Transverse colon (tissue), 4 donors: ENCODE measurements around the gene C5AR2. TPM values are rescaled to one million over a fixed set of nuclear protein-coding genes. Genes with fewer than 3 reads are reported as not detected.

Experiments used
- DNase-seq: peaks from one replicate; pipeline ENCODE4 v3.0.0-alpha.2; 2019
- H3K27ac ChIP-seq, 4 donors: fragments of 200-600 bp; sonication (generic); 2 replicates each; pipeline ENCODE4 v1.5.1; 2016 to 2018; ENCODE audit warnings: inconsistent platforms in 4 of 4
- H3K27me3 ChIP-seq: fragments of 200-600 bp; sonication (generic); 2 replicates; pipeline ENCODE4 v1.5.1; 2017; ENCODE audit warnings: inconsistent platforms
- H3K36me3 ChIP-seq, 4 donors: fragments of 200-600 bp; sonication (generic); 2 replicates each; pipeline ENCODE4 v1.5.1; 2017 to 2019; ENCODE audit warnings: inconsistent platforms in 4 of 4
- H3K4me1 ChIP-seq, 4 donors: fragments of 200-600 bp; sonication (generic); 2 replicates each; pipeline ENCODE4 v1.5.1; 2017 to 2020; ENCODE audit warnings: inconsistent platforms in 4 of 4
- H3K4me3 ChIP-seq, 4 donors: fragments of 200-600 bp; sonication (generic); 1 replicate in 1 of 4; 2 replicates in 3 of 4; pipeline versions ENCODE4 v1.5.1 to v1.6.1; 2017 to 2019; ENCODE audit warnings: inconsistent platforms in 4 of 4
- H3K9me3 ChIP-seq, 2 donors: fragments of 200-600 bp; sonication (generic); 2 replicates each; pipeline ENCODE4 v1.5.1; 2017 to 2019; ENCODE audit warnings: inconsistent platforms in 2 of 2
- EP300 ChIP-seq: sonication (generic); formaldehyde crosslinking; IDR thresholded peaks from one replicate; pipeline ENCODE4 v1.6.1; 2017; ENCODE audit warnings: antibody characterized with exemption, low read depth
- POLR2A ChIP-seq: fragments of 450-650 bp; IDR thresholded peaks from one replicate; pipeline ENCODE4 v1.6.1; 2016; ENCODE audit warnings: antibody characterized with exemption, mild to moderate bottlenecking, moderate library complexity
- POLR2AphosphoS5 ChIP-seq, 3 donors: sonication (generic); formaldehyde crosslinking; IDR thresholded peaks; one replicate each; pipeline ENCODE4 v1.6.1; 2016; ENCODE audit warnings: antibody characterized with exemption in 3 of 3
- WGBS, 2 donors: methylation state at CpG; one replicate each; pipeline ENCODE4 v1.1.5; 2018; ENCODE audit warnings: low coverage in 1 of 2; 5-methylcytosine and 5-hydroxymethylcytosine counted together
- in situ Hi-C, 4 donors: fragments of 200-750 bp; cut with MboI; loops; one replicate each; pipeline versions ENCODE4 v1.15.0 to v1.15.1; 2017; ENCODE audit warnings: low sequenced_read_pairs in 3 of 4, low pct_ligation_motif_present in 1 of 4, low pct_unique_long_range_greater_than_20kb in 1 of 4
- intact Hi-C: fragments of 100-400 bp; cut with DNase I; formaldehyde crosslinking; loops from one replicate; pipeline ENCODE4 v1.15.1; 2023; ENCODE audit warnings: low total_unique reads
- total RNA-seq, 4 donors: library from RNA; depleted of rRNA; stranded (reverse); fragments of >200 nt; gene quantifications; one replicate each; pipeline ENCODE4 v1.1.0, GENCODE V29; 2016
- TF ChIP-seq, protein P1 (sequence below), 5 experiments: fragments of 200-600 bp in 3 of 5; fragments of 450-650 bp in 2 of 5; sonication (generic) in 3 of 5; IDR thresholded peaks; 1 replicate in 2 of 5; 2 replicates in 3 of 5; pipeline ENCODE4 v1.5.1; 2016 to 2017; ENCODE audit warnings: antibody characterized with exemption in 5 of 5, inconsistent platforms in 3 of 5, mild to moderate bottlenecking in 2 of 5, moderate library complexity in 1 of 5

The C5AR2 gene
- total RNA-seq, 4 donors from 2014 or later: 0.64 to 4.9 (median 2.0) TPM; not detected in 1

DNA sequence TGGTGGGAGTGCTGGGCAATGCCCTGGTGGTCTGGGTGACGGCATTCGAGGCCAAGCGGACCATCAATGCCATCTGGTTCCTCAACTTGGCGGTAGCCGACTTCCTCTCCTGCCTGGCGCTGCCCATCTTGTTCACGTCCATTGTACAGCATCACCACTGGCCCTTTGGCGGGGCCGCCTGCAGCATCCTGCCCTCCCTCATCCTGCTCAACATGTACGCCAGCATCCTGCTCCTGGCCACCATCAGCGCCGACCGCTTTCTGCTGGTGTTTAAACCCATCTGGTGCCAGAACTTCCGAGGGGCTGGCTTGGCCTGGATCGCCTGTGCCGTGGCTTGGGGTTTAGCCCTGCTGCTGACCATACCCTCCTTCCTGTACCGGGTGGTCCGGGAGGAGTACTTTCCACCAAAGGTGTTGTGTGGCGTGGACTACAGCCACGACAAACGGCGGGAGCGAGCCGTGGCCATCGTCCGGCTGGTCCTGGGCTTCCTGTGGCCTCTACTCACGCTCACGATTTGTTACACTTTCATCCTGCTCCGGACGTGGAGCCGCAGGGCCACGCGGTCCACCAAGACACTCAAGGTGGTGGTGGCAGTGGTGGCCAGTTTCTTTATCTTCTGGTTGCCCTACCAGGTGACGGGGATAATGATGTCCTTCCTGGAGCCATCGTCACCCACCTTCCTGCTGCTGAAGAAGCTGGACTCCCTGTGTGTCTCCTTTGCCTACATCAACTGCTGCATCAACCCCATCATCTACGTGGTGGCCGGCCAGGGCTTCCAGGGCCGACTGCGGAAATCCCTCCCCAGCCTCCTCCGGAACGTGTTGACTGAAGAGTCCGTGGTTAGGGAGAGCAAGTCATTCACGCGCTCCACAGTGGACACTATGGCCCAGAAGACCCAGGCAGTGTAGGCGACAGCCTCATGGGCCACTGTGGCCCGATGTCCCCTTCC lies 11.8 kb upstream of the C5AR2 start:
- intact Hi-C loops: loop anchor here (10.0 kb wide), 1 partner anchor 65 kb away; no protein-coding TSS in a partner anchor
- no peaks in the 10 kb centered on the region for H3K4me1 ChIP-seq
- TF ChIP-seq POLR2A (no peak), EP300 (no peak), POLR2AphosphoS5 (IDR thresholded peaks at IDR 0.05) (no peak)
- TF ChIP-seq, protein P1, sequence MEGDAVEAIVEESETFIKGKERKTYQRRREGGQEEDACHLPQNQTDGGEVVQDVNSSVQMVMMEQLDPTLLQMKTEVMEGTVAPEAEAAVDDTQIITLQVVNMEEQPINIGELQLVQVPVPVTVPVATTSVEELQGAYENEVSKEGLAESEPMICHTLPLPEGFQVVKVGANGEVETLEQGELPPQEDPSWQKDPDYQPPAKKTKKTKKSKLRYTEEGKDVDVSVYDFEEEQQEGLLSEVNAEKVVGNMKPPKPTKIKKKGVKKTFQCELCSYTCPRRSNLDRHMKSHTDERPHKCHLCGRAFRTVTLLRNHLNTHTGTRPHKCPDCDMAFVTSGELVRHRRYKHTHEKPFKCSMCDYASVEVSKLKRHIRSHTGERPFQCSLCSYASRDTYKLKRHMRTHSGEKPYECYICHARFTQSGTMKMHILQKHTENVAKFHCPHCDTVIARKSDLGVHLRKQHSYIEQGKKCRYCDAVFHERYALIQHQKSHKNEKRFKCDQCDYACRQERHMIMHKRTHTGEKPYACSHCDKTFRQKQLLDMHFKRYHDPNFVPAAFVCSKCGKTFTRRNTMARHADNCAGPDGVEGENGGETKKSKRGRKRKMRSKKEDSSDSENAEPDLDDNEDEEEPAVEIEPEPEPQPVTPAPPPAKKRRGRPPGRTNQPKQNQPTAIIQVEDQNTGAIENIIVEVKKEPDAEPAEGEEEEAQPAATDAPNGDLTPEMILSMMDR (IDR thresholded peaks at IDR 0.05): no peak
- H3K27me3 ChIP-seq: peaks cover 4% of the 10 kb centered on the region
- no peak overlapping the region for H3K4me3 ChIP-seq
- DNase-seq: no peak
- no peaks in the 10 kb centered on the region for H3K36me3 ChIP-seq
- in situ Hi-C loops: loop anchor here in 1 of 4 donors (25.0 kb wide), 1 partner anchor 392 kb away; the partner anchor contains the start of gene EHD2
- no peaks in the 10 kb centered on the region for H3K9me3 ChIP-seq
- H3K27ac ChIP-seq: no peak overlapping the region
- 93 to 95% methylated on average over 17 to 46 of the region's 46 CpGs for WGBS, 2 donors

DNA sequence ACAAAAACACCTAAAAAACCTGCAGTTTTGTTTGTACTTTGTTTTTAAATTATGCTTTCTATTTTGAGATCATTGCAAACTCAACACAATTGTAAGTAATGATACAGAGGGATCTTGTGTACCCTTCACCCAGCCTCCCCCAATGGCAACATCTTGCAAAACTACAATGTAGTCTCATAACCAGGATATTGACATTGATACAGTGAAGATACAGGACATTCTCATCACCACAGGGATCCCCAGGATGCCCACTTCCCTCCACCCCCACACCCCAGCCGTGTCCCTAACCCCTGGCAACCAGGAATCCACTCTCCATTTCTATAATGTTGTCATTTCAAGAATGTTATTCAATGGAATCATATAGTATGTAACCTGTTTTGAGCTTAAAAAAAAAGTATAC lies 10.3 kb upstream of the C5AR2 start:
- Histone ChIP-seq H3K27me3 (peaks cover 4% of the 10 kb centered on the region), H3K27ac (no peak overlapping the region), H3K4me3 (no peak overlapping the region), H3K9me3 (no peaks in the 10 kb centered on the region), H3K36me3 (no peaks in the 10 kb centered on the region), H3K4me1 (no peaks in the 10 kb centered on the region)
- TF ChIP-seq POLR2AphosphoS5 (IDR thresholded peaks at IDR 0.05) (no peak), POLR2A (no peak), EP300 (no peak)
- TF ChIP-seq, protein P1 (IDR thresholded peaks at IDR 0.05): no peak
- no peak for DNase-seq
- intact Hi-C loops: no loop called here
- in situ Hi-C loops: loop anchor here in 1 of 4 donors (25.0 kb wide), 1 partner anchor 391 kb away; the partner anchor contains the start of gene EHD2
- 60 to 67% methylated on average over 1 of the region's 1 CpG for WGBS, 2 donors

DNA sequence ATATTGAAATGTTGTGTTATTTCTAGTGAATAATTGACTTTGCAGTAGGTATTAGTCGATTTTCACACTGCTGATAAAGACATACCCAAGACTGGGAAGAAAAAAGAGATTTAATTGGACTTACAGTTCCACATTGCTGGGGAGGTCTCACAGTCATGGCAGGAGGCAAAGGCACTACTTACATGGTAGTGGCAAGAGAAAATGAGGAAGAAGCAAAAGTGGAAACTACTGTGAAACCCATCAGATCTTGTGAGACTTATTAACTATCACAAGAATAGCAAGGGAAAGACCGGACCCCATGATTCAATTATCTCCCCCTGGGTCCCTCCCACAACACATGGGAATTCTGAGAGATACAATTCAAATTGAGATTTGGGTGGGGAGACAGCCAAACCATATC lies 9.9 kb upstream of the C5AR2 start:
- no peaks in the 10 kb centered on the region for H3K36me3 ChIP-seq
- H3K9me3 ChIP-seq: no peaks in the 10 kb centered on the region
- no peak overlapping the region for H3K4me3 ChIP-seq
- DNase-seq: no peak
- 55 to 68% methylated on average over 1 to 2 of the region's 2 CpGs for WGBS, 2 donors
- intact Hi-C loops (no loop called here), in situ Hi-C loops (loop anchor here in 1 of 4 donors (25.0 kb wide), 1 partner anchor 390 kb away; the partner anchor contains the start of gene EHD2)
- H3K27ac ChIP-seq: no peak overlapping the region
- H3K4me1 ChIP-seq: no peaks in the 10 kb centered on the region
- TF ChIP-seq POLR2A (peak; percentile 18), POLR2AphosphoS5 (IDR thresholded peaks at IDR 0.05) (no peak), EP300 (no peak)
- TF ChIP-seq, protein P1 (IDR thresholded peaks at IDR 0.05): no peak
- peaks cover 4% of the 10 kb centered on the region for H3K27me3 ChIP-seq

- no peaks in the 10 kb centered on the region for H3K36me3 ChIP-seq
- H3K4me1 ChIP-seq: no peaks in the 10 kb centered on the region
- 74 to 93% methylated on average over 2 to 8 of the region's 8 CpGs for WGBS, 2 donors
- in situ Hi-C loops: loop anchor here in 1 of 4 donors (25.0 kb wide), 1 partner anchor 389 kb away; the partner anchor contains the start of gene EHD2
- TF ChIP-seq POLR2AphosphoS5 (IDR thresholded peaks at IDR 0.05): no peak
- TF ChIP-seq, protein P1 (IDR thresholded peaks at IDR 0.05): no peak
- no peak for TF ChIP-seq POLR2A
- no peak for TF ChIP-seq EP300
- H3K27ac ChIP-seq: peak overlapping the region in 3 of 4 donors; percentile 30 to 65 (median 39)
- H3K9me3 ChIP-seq: no peaks in the 10 kb centered on the region
- H3K27me3 ChIP-seq: no peaks in the 10 kb centered on the region
- no peak for DNase-seq
- H3K4me3 ChIP-seq: no peak overlapping the region
- intact Hi-C loops: no loop called here
Measured at GRCh38 chr19:47323409-47323808, 8.6 kb upstream of the C5AR2 start.
